Keratinocyte (primary cell): ENCODE measurements around the gene MRPL24. TPM values are rescaled to one million over a fixed set of nuclear protein-coding genes. Genes with fewer than 3 reads are reported as not detected.

Source experiments
- DNase-seq: peaks from one replicate; pipeline ENCODE4 v3.0.0-alpha.2; 2011; ENCODE audit warnings: low read depth, missing footprints, low spot score
- FAIRE-seq: peaks from 2 replicates; lab custom pipeline; 2011; peaks lifted over from hg19 to GRCh38; lab: Jason Lieb, UNC
- H2AFZ ChIP-seq: 2 replicates; pipeline ENCODE4 v1.6.0; 2012; ENCODE audit warnings: low read length, control low read depth, inconsistent platforms; ENCODE audit not compliant: control insufficient read depth
- H3K27ac ChIP-seq: 2 replicates; pipeline ENCODE4 v1.5.1; 2011; ENCODE audit warnings: low read length; ENCODE audit not compliant: control insufficient read depth, insufficient read depth
- H3K27me3 ChIP-seq: 3 replicates; pipeline ENCODE4 v1.6.0; 2011; ENCODE audit warnings: low read length; ENCODE audit not compliant: control insufficient read depth, insufficient read depth; ENCODE audit errors: extremely low read depth
- H3K36me3 ChIP-seq, 2 experiments: 2 replicates in 1 of 2; 3 replicates in 1 of 2; pipeline ENCODE4 v1.5.1; 2011; ENCODE audit warnings: low read length in 2 of 2, mild to moderate bottlenecking in 1 of 2; ENCODE audit not compliant: control insufficient read depth in 2 of 2, insufficient read depth in 2 of 2; ENCODE audit errors: extremely low read depth in 1 of 2
- H3K4me1 ChIP-seq: 3 replicates; pipeline ENCODE4 v1.5.1; 2011; ENCODE audit warnings: low read length; ENCODE audit not compliant: control insufficient read depth, insufficient read depth; ENCODE audit errors: extremely low read depth
- H3K4me2 ChIP-seq: 3 replicates; pipeline ENCODE4 v1.6.0; 2011; ENCODE audit warnings: low read depth, low read length; ENCODE audit not compliant: control insufficient read depth, insufficient read depth; ENCODE audit errors: extremely low read depth
- H3K4me3 ChIP-seq, 3 experiments: fragments of 200-600 bp in 1 of 3; sonication (generic) in 1 of 3; 2 replicates in 2 of 3; 3 replicates in 1 of 3; pipeline ENCODE4 v1.5.1; 2011 to 2016; ENCODE audit warnings: low read length in 3 of 3, mild to moderate bottlenecking in 3 of 3, control low read depth in 2 of 3, inconsistent platforms in 1 of 3, low read depth in 1 of 3, mixed read lengths in 1 of 3, mixed run types in 1 of 3, moderate library complexity in 1 of 3; ENCODE audit not compliant: control insufficient read depth in 2 of 3, insufficient read depth in 2 of 3; ENCODE audit errors: extremely low read depth in 1 of 3
- H3K79me2 ChIP-seq: 2 replicates; pipeline ENCODE4 v1.6.0; 2012; ENCODE audit warnings: low read length; ENCODE audit not compliant: control insufficient read depth, insufficient read depth
- H3K9ac ChIP-seq: 3 replicates; pipeline ENCODE4 v1.6.0; 2011; ENCODE audit warnings: low read length; ENCODE audit not compliant: control insufficient read depth, insufficient read depth; ENCODE audit errors: extremely low read depth
- H3K9me1 ChIP-seq: 3 replicates; pipeline ENCODE4 v1.6.0; 2011; ENCODE audit warnings: low read length; ENCODE audit not compliant: control insufficient read depth, insufficient read depth; ENCODE audit errors: extremely low read depth
- H3K9me3 ChIP-seq: 2 replicates; pipeline ENCODE4 v1.5.1; 2012; ENCODE audit warnings: low read depth, low read length; ENCODE audit not compliant: control insufficient read depth
- H4K20me1 ChIP-seq: 3 replicates; pipeline ENCODE4 v1.6.0; 2011; ENCODE audit warnings: low read length; ENCODE audit not compliant: control insufficient read depth, insufficient read depth; ENCODE audit errors: extremely low read depth
- CTCF ChIP-seq, 3 experiments: IDR thresholded peaks in 1 of 3; conservative IDR thresholded peaks in 1 of 3; optimal IDR thresholded peaks in 1 of 3; 2 replicates in 2 of 3; 3 replicates in 1 of 3; pipeline versions ENCODE3 to v1.5.1; 2011; ENCODE audit warnings: low read length in 3 of 3, mild to moderate bottlenecking in 3 of 3, moderate library complexity in 2 of 3, control low read depth in 1 of 3, inconsistent platforms in 1 of 3; ENCODE audit not compliant: insufficient read depth in 2 of 3; ENCODE audit errors: extremely low read depth in 1 of 3
- EZH2 ChIP-seq: IDR thresholded peaks from one replicate; pipeline ENCODE4 v1.6.1; 2012; ENCODE audit warnings: inconsistent platforms, mild to moderate bottlenecking, low read length, moderate library complexity
- dilution Hi-C: fragments of 300-500 bp; cut with MboI; formaldehyde crosslinking; loops from one replicate; pipeline ENCODE4 v1.7.0; 2020; ENCODE audit warnings: low sequenced_read_pairs; ENCODE audit not compliant: extremely low pct_ligation_motif_present
- polyA plus RNA-seq, 5 experiments: library from polyadenylated mRNA; depleted of rRNA in 3 of 5; stranded (reverse) in 3 of 5; stranded (forward) in 1 of 5; unstranded in 1 of 5; fragments of >200 nt; gene quantifications; 1 replicate in 1 of 5; 2 replicates in 3 of 5; 3 replicates in 1 of 5; pipeline versions ENCODE4 v1.2.1 to v1.2.3, GENCODE V29; 2011 to 2012; ENCODE audit warnings: missing spikeins in 2 of 5, low read depth in 1 of 5, low replicate concordance in 1 of 5

Gene MRPL24
- polyA plus RNA-seq, 1 donor (not counting 4 experiments of a cell fraction or from before 2014, with no cell fraction given): 157 TPM

DNA sequence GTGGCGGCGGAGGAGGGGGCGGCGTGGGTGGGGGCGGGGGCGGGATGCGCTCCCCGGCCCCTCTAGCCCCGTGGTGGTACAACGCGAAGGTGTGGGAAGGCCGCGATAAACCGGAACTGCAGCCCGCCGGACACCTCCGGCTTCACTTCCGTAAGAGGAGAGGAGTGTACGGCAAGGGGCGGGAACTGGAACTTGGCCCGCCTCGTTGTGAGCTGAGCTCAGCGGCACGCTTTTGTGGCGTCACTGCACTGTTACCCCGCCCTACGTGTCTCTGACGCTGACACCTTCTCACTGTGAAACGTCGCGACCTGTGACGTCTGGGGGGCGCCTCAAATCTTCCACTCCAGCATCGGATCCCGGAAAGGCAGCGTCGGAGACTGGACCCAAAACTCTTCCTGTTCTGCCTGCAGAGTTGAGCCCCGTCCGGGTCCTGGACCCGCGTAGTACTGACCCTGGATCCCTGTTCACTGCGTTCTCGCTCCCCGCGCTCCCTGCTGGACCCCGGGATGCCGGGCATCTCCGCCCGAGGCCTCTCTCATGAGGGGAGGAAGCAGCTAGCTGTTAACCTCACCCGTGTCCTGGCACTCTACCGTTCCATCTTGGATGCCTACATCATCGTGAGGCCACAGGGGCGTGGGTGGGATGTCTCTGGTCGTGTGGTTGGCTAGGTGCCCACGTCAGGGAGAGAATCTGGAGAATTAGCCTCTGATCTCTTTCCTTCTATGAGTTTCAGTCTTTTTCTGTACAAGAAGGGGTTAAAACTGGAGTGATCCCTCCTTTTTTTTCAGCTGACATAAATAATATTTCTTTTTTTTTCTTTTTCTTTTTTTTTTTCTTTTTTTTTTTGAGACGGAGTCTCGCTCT, 12.1 kb downstream of the MRPL24 start, which contains the start of gene ISG20L2:
ISG20L2 (minus strand) TSS at position 168 of the 864 bp plus-strand sequence. CDS start 1,114 bp downstream, outside the sequence.
- H3K9me1 ChIP-seq: no peaks in the 10 kb centered on the region
- peak within 1 kb of the TSS; percentile 68 to 91 (median 75) for H3K4me3 ChIP-seq
- peak within 1 kb of the TSS; percentile 91 for H2AFZ ChIP-seq
- no peaks in the 10 kb centered on the region for H3K9me3 ChIP-seq
- DNase-seq: peak; percentile 90
- peak within 1 kb of the TSS; percentile 89 for H3K27ac ChIP-seq
- no peaks in the 10 kb centered on the region for H3K27me3 ChIP-seq
- H3K9ac ChIP-seq: peak within 1 kb of the TSS; percentile 96
- H3K36me3 ChIP-seq: peaks cover 11 to 13% of the 10 kb centered on the region in 2 experiments
- H3K4me2 ChIP-seq: peak within 1 kb of the TSS; percentile 96
- dilution Hi-C loops: no loop called here
- peaks cover 56% of the 10 kb centered on the region for H3K79me2 ChIP-seq
- H4K20me1 ChIP-seq: peaks cover 14% of the 10 kb centered on the region
- FAIRE-seq: peak; percentile 73
- H3K4me1 ChIP-seq: peaks cover 50% of the 10 kb centered on the region
- no peak for TF ChIP-seq CTCF (optimal IDR thresholded peaks at IDR 0.05 in 1 of 3, IDR thresholded peaks at IDR 0.05 in 1 of 3, conservative IDR thresholded peaks at IDR 0.05 in 1 of 3; ENCODE audit: extremely low read depth in 1 of 3, insufficient read depth in 2 of 3, low read length in 3 of 3)
- TF ChIP-seq EZH2: no peak

DNA sequence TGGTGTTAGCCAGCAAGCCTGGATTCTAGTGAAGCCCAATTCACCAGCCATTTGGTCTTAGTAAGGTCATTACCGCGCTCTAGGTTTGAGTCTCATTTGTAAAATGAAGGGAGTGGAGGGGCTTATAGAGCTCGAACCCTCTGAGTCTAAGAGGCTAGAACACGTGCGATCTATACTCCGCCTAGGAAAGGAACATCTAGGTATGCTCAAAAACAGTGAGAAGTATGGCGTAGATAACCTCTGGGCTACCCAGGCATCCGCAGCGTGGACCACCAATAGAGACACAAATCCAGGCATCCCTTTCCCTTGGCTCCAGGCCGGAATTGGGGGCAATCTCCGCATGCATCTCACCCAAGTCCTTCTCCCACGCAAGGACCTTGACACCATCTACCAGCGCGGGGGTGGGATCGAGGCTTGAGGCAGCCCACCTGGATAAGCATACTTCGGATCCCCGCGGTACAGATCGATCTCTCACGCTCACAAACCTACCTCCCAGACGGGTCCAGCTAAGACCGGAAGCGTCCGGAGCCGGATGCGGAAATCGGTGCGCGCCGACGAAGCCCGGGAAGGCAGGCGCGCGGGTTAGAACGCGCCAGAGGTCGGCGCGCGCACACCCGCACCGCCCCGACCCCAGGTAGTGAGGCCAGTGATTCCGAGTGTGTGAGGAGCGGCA, 12.8 kb downstream of the MRPL24 start, which contains the start of gene METTL25B:
METTL25B (plus strand) TSS at position 544 of the 673 bp plus-strand sequence. CDS start 636 bp downstream, outside the sequence.
- Histone ChIP-seq H2AFZ (peak within 1 kb of the TSS; percentile 91), H3K9me3 (no peaks in the 10 kb centered on the region), H3K4me1 (peaks cover 50% of the 10 kb centered on the region), H3K36me3 (peaks cover 19 to 20% of the 10 kb centered on the region in 2 experiments), H3K9me1 (no peaks in the 10 kb centered on the region), H3K4me2 (peak within 1 kb of the TSS; percentile 96), H3K9ac (peak within 1 kb of the TSS; percentile 96), H3K27me3 (no peaks in the 10 kb centered on the region), H3K27ac (peak within 1 kb of the TSS; percentile 89), H3K4me3 (peak within 1 kb of the TSS; percentile 68 to 91 (median 75)), H3K79me2 (peaks cover 64% of the 10 kb centered on the region), H4K20me1 (peaks cover 14% of the 10 kb centered on the region)
- TF ChIP-seq EZH2 (no peak), CTCF (optimal IDR thresholded peaks at IDR 0.05 in 1 of 3, IDR thresholded peaks at IDR 0.05 in 1 of 3, conservative IDR thresholded peaks at IDR 0.05 in 1 of 3; ENCODE audit: extremely low read depth in 1 of 3, insufficient read depth in 2 of 3, low read length in 3 of 3) (no peak)
- FAIRE-seq (no peak), DNase-seq (no peak)
- dilution Hi-C loops: no loop called here
